Vagina (tissue), 2 donors: Measurements from ENCODE around the gene RORC.

Experiments used
- POLR2A ChIP-seq, 2 donors: fragments of 450-650 bp; IDR thresholded peaks; one replicate each; pipeline ENCODE4 v1.6.1; 2017; ENCODE audit warnings: antibody characterized with exemption in 2 of 2, mild to moderate bottlenecking in 2 of 2, moderate library complexity in 2 of 2
- POLR2AphosphoS5 ChIP-seq, 2 donors: sonication (generic); formaldehyde crosslinking; IDR thresholded peaks; one replicate each; pipeline ENCODE4 v1.9.0; 2017; ENCODE audit warnings: antibody characterized with exemption in 2 of 2, mild to moderate bottlenecking in 2 of 2, low read depth in 1 of 2; ENCODE audit not compliant: insufficient read depth in 1 of 2
- TF ChIP-seq, protein P1 (sequence below), 3 experiments: fragments of 450-650 bp in 2 of 3; fragments of 200-600 bp in 1 of 3; sonication (generic) in 1 of 3; IDR thresholded peaks; one replicate each; pipeline ENCODE4 v1.5.1; 2017 to 2019; ENCODE audit warnings: antibody characterized with exemption in 3 of 3, mild to moderate bottlenecking in 2 of 3, moderate library complexity in 2 of 3

- TF ChIP-seq, protein P1, sequence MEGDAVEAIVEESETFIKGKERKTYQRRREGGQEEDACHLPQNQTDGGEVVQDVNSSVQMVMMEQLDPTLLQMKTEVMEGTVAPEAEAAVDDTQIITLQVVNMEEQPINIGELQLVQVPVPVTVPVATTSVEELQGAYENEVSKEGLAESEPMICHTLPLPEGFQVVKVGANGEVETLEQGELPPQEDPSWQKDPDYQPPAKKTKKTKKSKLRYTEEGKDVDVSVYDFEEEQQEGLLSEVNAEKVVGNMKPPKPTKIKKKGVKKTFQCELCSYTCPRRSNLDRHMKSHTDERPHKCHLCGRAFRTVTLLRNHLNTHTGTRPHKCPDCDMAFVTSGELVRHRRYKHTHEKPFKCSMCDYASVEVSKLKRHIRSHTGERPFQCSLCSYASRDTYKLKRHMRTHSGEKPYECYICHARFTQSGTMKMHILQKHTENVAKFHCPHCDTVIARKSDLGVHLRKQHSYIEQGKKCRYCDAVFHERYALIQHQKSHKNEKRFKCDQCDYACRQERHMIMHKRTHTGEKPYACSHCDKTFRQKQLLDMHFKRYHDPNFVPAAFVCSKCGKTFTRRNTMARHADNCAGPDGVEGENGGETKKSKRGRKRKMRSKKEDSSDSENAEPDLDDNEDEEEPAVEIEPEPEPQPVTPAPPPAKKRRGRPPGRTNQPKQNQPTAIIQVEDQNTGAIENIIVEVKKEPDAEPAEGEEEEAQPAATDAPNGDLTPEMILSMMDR (IDR thresholded peaks at IDR 0.05), result no peak
- TF ChIP-seq POLR2A (IDR thresholded peaks at IDR 0.05) (no peak), POLR2AphosphoS5 (IDR thresholded peaks at IDR 0.05; ENCODE audit: insufficient read depth in 1 of 2, low read depth in 1 of 2) (no peak)
Measured at GRCh38 chr1:151827853-151828252, 3.7 kb downstream of the RORC start.
